ENCODE results near the gene FCRL4.

Gene FCRL4

GRCh38 chr1:157597959-157598667, at the start of gene FCRL4:
Gene FCRL4, minus strand, starts transcription at chr1:157598085. Its CDS starts 141 bp downstream, at chr1:157597944.
- no peak for DNase-seq

GRCh38 chr1:157646144-157646543, 48.3 kb upstream of the FCRL4 start:
- peak; percentile 37 for DNase-seq

GRCh38 chr1:157641177-157641576, 43.3 kb upstream of the FCRL4 start:
- no peak for DNase-seq

GRCh38 chr1:157639800-157640199, 41.9 kb upstream of the FCRL4 start:
- DNase-seq: no peak

GRCh38 chr1:157628773-157629172, 30.9 kb upstream of the FCRL4 start:
- DNase-seq: no peak

GRCh38 chr1:157626099-157626498, 28.2 kb upstream of the FCRL4 start:
- peak; percentile 61 for DNase-seq

- no peak for DNase-seq
These were observed 26.6 kb upstream of the FCRL4 start for GRCh38 chr1:157624471-157624870.

GRCh38 chr1:157622471-157622870, 24.6 kb upstream of the FCRL4 start:
- DNase-seq: no peak

GRCh38 chr1:157618190-157618589, 20.3 kb upstream of the FCRL4 start:
- no peak for DNase-seq

- no peak for DNase-seq
These were observed 2.4 kb upstream of the FCRL4 start for GRCh38 chr1:157600236-157600635.

- DNase-seq: no peak
These were observed 1.5 kb downstream of the FCRL4 start for GRCh38 chr1:157596384-157596783.

GRCh38 chr1:157595356-157595755, 2.5 kb downstream of the FCRL4 start:
- DNase-seq: peak; percentile 70

- DNase-seq: peak; percentile 28
These were observed 11.9 kb downstream of the FCRL4 start for GRCh38 chr1:157585984-157586383.

GRCh38 chr1:157584503-157584902, 13.4 kb downstream of the FCRL4 start:
- no peak for DNase-seq

GRCh38 chr1:157580828-157581210, 17.1 kb downstream of the FCRL4 start:
- DNase-seq: no peak

- DNase-seq: peak; percentile 73
These were observed 17.6 kb downstream of the FCRL4 start for GRCh38 chr1:157580179-157580827.

GRCh38 chr1:157577420-157577819, 20.5 kb downstream of the FCRL4 start:
- no peak for DNase-seq

GRCh38 chr1:157575744-157576143, 22.1 kb downstream of the FCRL4 start:
- no peak for DNase-seq

GRCh38 chr1:157574836-157575235, 23.0 kb downstream of the FCRL4 start:
- DNase-seq: no peak

GRCh38 chr1:157566484-157567300, 31.2 kb downstream of the FCRL4 start:
- DNase-seq: peak; percentile 78

- DNase-seq: no peak
These were observed 35.4 kb downstream of the FCRL4 start for GRCh38 chr1:157562515-157562914.

- no peak for DNase-seq
These were observed 39.8 kb downstream of the FCRL4 start for GRCh38 chr1:157558119-157558518.
